Parathyroid adenoma (tissue), 2 donors: ENCODE results near the gene EEF1B2.
A peak's percentile ranks its signal among the peaks of the same experiment; 100 is the strongest.

Source experiments
- H2AFZ ChIP-seq: fragments of 300-600 bp; sonication (generic); one replicate; pipeline ENCODE4 v1.7.0; 2017; ENCODE audit warnings: antibody characterized with exemption, mild to moderate bottlenecking
- H3K27ac ChIP-seq: fragments of 300-600 bp; sonication (generic); one replicate; pipeline ENCODE4 v1.7.0; 2017
- H3K27me3 ChIP-seq: fragments of 300-600 bp; sonication (generic); one replicate; pipeline ENCODE4 v1.7.0; 2017; ENCODE audit warnings: low read length; ENCODE audit not compliant: control insufficient read depth, insufficient read depth
- H3K36me3 ChIP-seq: fragments of 300-600 bp; sonication (generic); one replicate; pipeline ENCODE4 v1.7.0; 2017; ENCODE audit warnings: low read length; ENCODE audit not compliant: control insufficient read depth, insufficient read depth
- H3K4me1 ChIP-seq: fragments of 300-600 bp; sonication (generic); one replicate; pipeline ENCODE4 v1.7.0; 2017; ENCODE audit warnings: control low read depth
- H3K4me2 ChIP-seq: fragments of 300-600 bp; sonication (generic); one replicate; pipeline ENCODE4 v1.7.0; 2017; ENCODE audit warnings: low read length
- H3K4me3 ChIP-seq: fragments of 300-600 bp; sonication (generic); one replicate; pipeline ENCODE4 v1.7.0; 2017; ENCODE audit warnings: low read depth, low read length
- H3K79me2 ChIP-seq: fragments of 300-600 bp; sonication (generic); one replicate; pipeline ENCODE4 v1.7.0; 2017; ENCODE audit warnings: control low read depth
- H3K9ac ChIP-seq: fragments of 300-600 bp; sonication (generic); one replicate; pipeline ENCODE4 v1.7.0; 2017; ENCODE audit warnings: mild to moderate bottlenecking
- H3K9me3 ChIP-seq: fragments of 300-600 bp; sonication (generic); one replicate; pipeline ENCODE4 v1.7.0; 2017; ENCODE audit warnings: low read length; ENCODE audit not compliant: control insufficient read depth
- CTCF ChIP-seq: fragments of 300-600 bp; sonication (generic); IDR thresholded peaks from one replicate; pipeline ENCODE4 v1.7.0; 2017; ENCODE audit warnings: antibody characterized with exemption, mild to moderate bottlenecking
- donor health status: primary hyperparathyroidism.

Gene EEF1B2

GRCh38 chr2:206159346-206160124 lies at the start of gene EEF1B2, which contains the start of gene NDUFS1:
Gene EEF1B2, plus strand, starts transcription at chr2:206159895. Its CDS starts 85 bp downstream, at chr2:206159980.
Gene NDUFS1, minus strand, starts transcription at chr2:206159444. Its CDS starts 5,766 bp downstream, at chr2:206153678.
- H3K4me1 ChIP-seq = peaks cover 14% of the 10 kb centered on the region
- no peaks in the 10 kb centered on the region for H3K27me3 ChIP-seq
- H3K27ac ChIP-seq = peak within 1 kb of the TSS; percentile 93
- peaks cover 40% of the 10 kb centered on the region for H3K79me2 ChIP-seq
- no peak for TF ChIP-seq CTCF
- peak within 1 kb of the TSS; percentile 89 for H2AFZ ChIP-seq
- H3K36me3 ChIP-seq = no peaks in the 10 kb centered on the region
- peak within 1 kb of the TSS; percentile 91 for H3K4me3 ChIP-seq
- H3K9ac ChIP-seq = peak within 1 kb of the TSS; percentile 81
- H3K4me2 ChIP-seq = peak within 1 kb of the TSS; percentile 94
- no peaks in the 10 kb centered on the region for H3K9me3 ChIP-seq

- Histone ChIP-seq H3K9ac (no peak overlapping the region), H3K9me3 (no peaks in the 10 kb centered on the region), H3K4me2 (no peak overlapping the region), H3K79me2 (no peaks in the 10 kb centered on the region), H3K27ac (no peak overlapping the region), H3K27me3 (no peaks in the 10 kb centered on the region), H3K36me3 (no peaks in the 10 kb centered on the region), H2AFZ (no peak overlapping the region), H3K4me3 (no peak overlapping the region), H3K4me1 (no peaks in the 10 kb centered on the region)
- no peak for TF ChIP-seq CTCF
These were observed 47.6 kb upstream of the EEF1B2 start for GRCh38 chr2:206112108-206112507.

- no peaks in the 10 kb centered on the region for H3K36me3 ChIP-seq
- H3K79me2 ChIP-seq = no peaks in the 10 kb centered on the region
- H3K4me3 ChIP-seq = no peak overlapping the region
- TF ChIP-seq CTCF = no peak
- no peak overlapping the region for H2AFZ ChIP-seq
- H3K4me2 ChIP-seq = no peak overlapping the region
- H3K4me1 ChIP-seq = no peaks in the 10 kb centered on the region
- H3K27ac ChIP-seq = no peak overlapping the region
- H3K9me3 ChIP-seq = no peaks in the 10 kb centered on the region
- no peak overlapping the region for H3K9ac ChIP-seq
- H3K27me3 ChIP-seq = no peaks in the 10 kb centered on the region
These were observed 46.7 kb upstream of the EEF1B2 start for GRCh38 chr2:206112846-206113547.

GRCh38 chr2:206115026-206115578 lies 44.6 kb upstream of the EEF1B2 start:
- H3K9me3 ChIP-seq = no peaks in the 10 kb centered on the region
- H3K27ac ChIP-seq = no peak overlapping the region
- no peak overlapping the region for H2AFZ ChIP-seq
- H3K4me3 ChIP-seq = no peak overlapping the region
- TF ChIP-seq CTCF = no peak
- H3K9ac ChIP-seq = no peak overlapping the region
- H3K4me1 ChIP-seq = no peaks in the 10 kb centered on the region
- H3K36me3 ChIP-seq = no peaks in the 10 kb centered on the region
- no peaks in the 10 kb centered on the region for H3K79me2 ChIP-seq
- H3K4me2 ChIP-seq = no peak overlapping the region
- H3K27me3 ChIP-seq = no peaks in the 10 kb centered on the region
